Limb (tissue), 2 donors: ENCODE measurements around the gene TUBA4B.
A peak's percentile ranks its signal among the peaks of the same experiment; 100 is the strongest.
"Not testable (repeated sequence)": the region's sequence is repeated elsewhere in the genome, so short reads cannot be mapped to it uniquely, and the experiment has no call there.

Experiments used
- DNase-seq, 2 donors: peaks; one replicate each; pipeline ENCODE4 v3.0.0-alpha.2; 2016; ENCODE audit errors: extremely low spot score in 2 of 2

TUBA4B gene

DNA sequence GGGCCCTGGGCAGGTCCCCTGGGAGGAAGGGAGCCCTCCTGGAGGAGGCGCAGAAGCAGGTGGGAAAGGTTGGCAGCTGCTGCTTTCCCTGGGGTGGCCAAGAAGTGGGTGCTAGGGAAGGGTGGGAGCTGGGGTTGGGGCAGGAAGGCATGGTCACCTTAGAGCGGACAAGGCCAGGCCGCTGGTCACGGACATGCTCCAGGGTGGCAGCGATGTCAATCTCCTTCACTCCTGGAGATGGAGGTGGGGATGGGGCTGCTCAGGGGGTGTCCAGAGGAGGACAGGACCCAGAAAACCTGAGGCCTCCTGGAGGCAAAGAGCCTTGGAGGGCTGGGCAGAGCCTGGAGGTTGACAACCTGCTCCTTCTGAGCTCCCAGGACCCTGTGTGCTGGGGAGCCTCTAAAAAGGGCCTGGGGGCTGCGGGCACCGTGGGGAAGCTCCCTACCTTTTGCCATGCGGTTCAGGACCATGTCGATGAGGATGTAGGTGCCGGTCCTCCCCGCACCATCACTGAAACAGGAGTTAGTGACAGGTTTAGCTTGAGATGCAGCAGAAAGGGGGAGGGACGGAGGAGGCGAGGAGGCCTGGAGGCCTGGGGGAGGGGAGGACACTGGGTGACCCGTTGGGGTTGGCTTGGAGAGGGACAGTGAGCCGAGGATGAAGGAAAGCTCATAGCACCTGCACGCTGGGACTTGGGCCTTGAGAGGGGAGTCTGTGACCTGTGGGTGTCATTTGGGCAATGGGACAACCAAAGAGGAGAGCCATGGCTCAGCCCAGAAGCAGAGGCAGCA lies 37.5 kb downstream of the TUBA4B start:
- no peak for DNase-seq

GRCh38 chr2:219291394-219291793 lies 38.4 kb downstream of the TUBA4B start:
- no peak for DNase-seq

GRCh38 chr2:219291910-219292490 lies 39.0 kb downstream of the TUBA4B start:
- no peak for DNase-seq

DNA sequence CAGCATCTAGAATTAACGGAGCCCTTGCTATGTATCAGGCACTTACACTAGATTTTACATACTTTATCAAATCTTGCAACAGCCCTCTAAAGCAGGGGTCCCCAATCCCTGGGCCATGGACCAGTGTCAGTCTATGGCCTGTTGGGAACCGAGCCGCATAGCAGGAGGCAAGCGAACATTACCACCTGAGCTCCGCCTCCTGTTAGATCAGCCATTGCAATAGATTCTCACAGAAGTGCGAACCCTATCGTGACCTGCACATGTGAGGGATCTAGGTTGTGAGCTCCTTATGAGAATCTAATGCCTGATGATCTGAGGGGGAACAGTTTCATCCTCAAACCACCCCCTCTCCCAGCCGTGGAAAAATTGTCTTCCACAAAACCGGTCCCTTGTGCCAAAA lies 39.6 kb downstream of the TUBA4B start:
- no peak for DNase-seq

- no peak for DNase-seq
Observed at GRCh38 chr2:219293736-219294231, 40.7 kb downstream of the TUBA4B start.

- peak; percentile 84 to 91 for DNase-seq
Observed at GRCh38 chr2:219294356-219295351, 41.6 kb downstream of the TUBA4B start.

DNA sequence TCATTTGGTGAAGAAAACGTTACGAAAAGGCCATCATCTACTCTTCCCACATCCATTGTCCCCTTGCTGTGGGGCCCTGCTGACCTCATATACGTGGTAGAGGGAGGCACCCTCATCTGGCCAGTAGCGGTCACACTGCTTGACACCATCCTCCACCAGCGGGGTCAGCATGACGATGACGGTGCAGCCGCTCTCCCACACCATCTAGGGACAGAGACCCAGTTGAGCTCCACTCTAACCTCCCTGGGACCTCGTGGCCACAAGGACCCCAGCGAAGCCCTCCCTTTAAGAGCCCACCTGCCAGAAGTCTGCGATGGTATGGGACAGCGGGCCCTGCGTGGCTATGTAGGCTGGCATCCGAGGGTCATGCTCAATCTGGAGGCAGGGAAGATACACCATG lies 43.1 kb downstream of the TUBA4B start:
- no peak for DNase-seq

GRCh38 chr2:219296631-219297391 lies 43.8 kb downstream of the TUBA4B start:
- DNase-seq: no peak

DNA sequence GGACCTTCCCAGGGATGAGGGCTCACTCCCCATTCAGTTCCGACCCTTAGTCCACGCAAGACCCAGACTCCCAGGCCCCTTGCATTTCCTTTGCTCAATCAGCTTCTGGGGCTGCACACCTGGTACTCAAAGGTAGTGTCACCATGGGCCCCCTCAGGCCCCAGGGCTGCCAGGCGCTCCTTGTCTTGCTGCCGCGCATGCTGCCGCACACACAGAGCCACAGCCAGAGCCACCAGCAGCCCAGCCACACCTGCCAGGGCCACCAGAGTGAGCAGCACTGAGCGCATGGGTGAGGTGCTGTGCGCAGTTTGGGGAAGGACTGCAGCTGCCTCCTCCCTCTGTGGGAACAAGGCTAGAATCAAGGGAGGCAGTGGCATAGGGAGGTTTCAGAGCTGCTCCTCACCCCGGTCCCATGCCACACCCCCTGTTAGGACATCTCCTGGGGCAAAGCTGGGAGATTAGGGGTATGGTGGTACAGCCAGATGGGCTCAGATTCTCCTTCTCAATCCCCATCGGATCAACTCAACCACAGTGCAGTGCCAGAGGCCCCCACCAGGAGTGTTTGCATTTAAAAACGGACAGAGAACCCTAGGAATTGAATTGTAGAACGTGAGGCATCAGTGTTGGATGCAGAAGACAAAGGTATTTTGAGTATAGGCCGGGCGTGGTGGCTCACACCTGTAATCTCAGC lies 44.9 kb downstream of the TUBA4B start:
- no peak for DNase-seq

DNA sequence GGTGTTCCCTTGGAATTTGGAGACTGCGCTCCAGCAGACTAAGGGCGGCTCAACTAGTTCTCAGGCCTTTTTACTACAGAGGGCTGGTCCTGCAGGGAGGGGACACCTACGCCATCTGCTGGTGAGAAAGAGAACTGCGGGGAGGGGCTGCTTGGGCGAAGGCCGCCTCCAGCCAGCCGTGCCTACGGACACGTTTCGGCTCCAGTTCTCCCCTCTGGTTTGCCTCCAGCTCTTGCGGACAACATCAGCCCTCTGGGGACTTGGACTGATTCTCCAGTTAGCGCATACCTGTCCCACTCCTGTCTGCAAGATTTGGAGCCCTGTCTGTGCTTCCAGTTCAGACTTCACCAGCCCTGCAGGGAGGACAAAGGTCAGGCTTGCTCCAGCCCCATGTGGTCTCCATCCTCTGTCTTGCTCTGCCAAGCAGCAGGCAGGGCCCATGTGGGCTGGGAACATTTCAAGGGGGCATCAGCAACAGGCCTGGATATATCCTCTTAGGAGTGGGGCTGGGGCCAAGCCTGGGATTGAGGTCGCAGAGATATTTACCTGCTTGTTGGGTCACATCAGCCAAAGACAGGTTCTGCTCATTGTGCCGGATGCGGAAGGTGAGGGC lies 45.8 kb downstream of the TUBA4B start:
- DNase-seq: peak; percentile 69 to 90

- DNase-seq: no peak
Observed at GRCh38 chr2:219299372-219299760, 46.3 kb downstream of the TUBA4B start.

- no peak for DNase-seq
Observed at GRCh38 chr2:219300022-219300421, 47.0 kb downstream of the TUBA4B start.

DNA sequence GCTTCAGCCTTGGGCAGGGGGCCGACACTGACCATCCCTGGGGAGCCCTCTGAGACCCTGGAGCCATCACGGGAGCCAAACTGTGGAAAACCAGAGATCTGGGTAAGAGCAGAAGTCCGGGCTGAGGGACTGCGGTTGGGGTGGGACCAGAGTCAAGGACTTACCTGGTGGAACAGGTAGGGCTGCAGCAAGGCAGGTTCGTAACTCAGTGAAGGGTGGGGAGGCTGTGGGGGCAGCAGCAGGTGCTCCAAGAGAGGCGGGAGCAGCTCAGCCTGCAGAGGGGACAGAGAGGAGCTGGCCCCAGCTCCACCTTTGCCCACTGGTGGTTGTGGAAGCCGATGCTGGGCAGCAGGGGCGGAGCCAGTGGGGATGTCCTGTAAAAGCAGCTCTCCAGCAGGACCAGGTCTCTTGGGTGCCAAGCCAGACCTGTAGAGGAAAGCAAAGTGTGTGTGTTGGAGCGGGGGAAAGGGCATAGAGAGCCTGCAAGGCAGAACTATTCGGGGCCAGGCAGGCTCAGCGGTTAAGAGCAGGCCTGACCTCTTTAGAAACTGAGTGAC lies 49.4 kb downstream of the TUBA4B start:
- no peak for DNase-seq

DNA sequence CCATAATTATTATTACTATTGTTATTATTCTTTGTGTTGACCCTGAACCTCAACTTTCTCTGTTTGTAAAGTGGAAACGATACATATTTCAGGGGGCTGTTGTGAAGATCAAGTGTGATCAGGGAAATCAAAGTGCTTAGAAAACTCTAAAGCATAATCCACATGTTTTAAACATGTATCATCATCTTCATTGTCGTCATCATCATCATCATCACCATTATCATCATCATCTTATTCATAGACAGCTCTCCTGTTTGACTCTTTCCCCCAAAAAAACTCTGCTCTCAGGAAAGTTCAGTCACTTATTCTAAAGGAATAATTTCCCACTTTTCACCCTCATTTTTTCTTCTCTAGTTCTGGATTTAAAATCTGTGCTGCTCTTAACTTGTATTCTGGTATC lies 51.2 kb downstream of the TUBA4B start:
- no peak for DNase-seq

GRCh38 chr2:219306047-219306446 lies 53.0 kb downstream of the TUBA4B start:
- no peak for DNase-seq

- DNase-seq: peak; percentile 62 to 81
Observed at GRCh38 chr2:219308142-219309101, 55.4 kb downstream of the TUBA4B start.

DNA sequence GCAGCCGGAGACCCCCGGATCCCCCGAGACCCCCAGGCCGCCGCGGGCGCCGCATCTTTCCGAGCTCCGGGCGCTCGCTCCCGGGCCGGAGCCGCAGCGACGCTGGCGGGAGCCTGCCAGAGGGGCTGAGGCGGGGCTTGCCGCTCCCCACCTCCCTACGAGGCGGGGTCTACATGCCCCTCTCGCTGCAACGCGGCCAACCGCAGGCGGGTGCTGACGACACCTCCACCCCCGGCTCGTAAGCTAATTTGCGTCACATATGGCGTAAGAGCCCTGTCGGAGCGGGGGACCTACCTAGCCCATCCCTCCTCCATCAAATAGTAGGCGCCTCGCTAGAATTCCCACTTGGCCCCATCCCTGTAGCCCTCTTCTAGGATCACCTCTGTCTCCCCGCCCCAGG lies 56.2 kb downstream of the TUBA4B start, which contains the start of gene PTPRN:
Gene PTPRN, minus strand, starts transcription at position 124 of the 400 bp plus-strand sequence. Its CDS starts 69 bp downstream, at position 55.
- no peak for DNase-seq

DNA sequence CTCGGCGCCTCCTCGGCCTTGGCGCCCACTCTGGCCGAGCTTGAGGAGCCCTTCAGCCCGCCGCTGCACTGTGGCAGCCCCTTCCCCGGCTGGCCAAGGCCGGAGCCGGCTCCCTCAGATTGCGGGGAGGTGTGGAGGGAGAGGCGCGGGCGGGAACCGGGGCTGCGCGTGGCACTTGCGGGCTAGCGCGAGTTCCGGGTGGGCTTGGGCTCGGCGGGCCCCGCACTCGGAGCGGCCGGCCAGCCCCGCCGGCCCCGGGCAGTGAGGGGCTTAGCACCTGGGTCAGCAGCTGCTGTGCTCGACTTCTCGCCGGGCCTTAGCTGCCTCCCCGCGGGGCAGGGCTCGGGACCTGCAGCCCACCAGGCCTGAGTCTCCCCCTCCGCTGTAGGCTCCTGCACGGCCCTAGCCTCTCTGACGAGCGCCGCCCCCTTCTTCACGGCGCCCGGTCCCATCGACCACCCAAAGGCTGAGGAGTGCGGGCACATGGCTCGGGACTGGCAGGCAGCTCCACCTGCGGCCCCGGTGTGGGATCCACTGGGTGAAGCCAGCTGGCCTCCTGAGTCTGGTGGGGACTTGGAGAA lies 59.7 kb downstream of the TUBA4B start:
- DNase-seq: not testable (repeated sequence)
